Effector memory CD4-positive, alpha-beta T cell (primary cell): ENCODE measurements around the gene SCARB1.

Experiments used
- DNase-seq, 3 donors: peaks; one replicate each; pipeline ENCODE4 v3.0.0-alpha.2; 2020
- H3K27ac ChIP-seq: 2 replicates; pipeline ENCODE4 v1.7.0; 2013; ENCODE audit warnings: mild to moderate bottlenecking, low read length, moderate library complexity; ENCODE audit not compliant: insufficient read depth, poor library complexity, severe bottlenecking
- H3K27me3 ChIP-seq: replicated peaks from 2 replicates; pipeline ENCODE4 v1.7.0; 2013; ENCODE audit warnings: mild to moderate bottlenecking, low read length; ENCODE audit not compliant: insufficient read depth, control insufficient read depth, poor library complexity, severe bottlenecking
- H3K36me3 ChIP-seq: 2 replicates; pipeline ENCODE4 v1.7.0; 2013; ENCODE audit warnings: mild to moderate bottlenecking, low read length, moderate library complexity; ENCODE audit not compliant: control insufficient read depth, insufficient read depth
- H3K4me1 ChIP-seq: 2 replicates; pipeline ENCODE4 v1.7.0; 2013; ENCODE audit warnings: low read length, mild to moderate bottlenecking; ENCODE audit not compliant: control insufficient read depth, insufficient read depth, poor library complexity, severe bottlenecking
- H3K4me3 ChIP-seq: 2 replicates; pipeline ENCODE4 v1.7.0; 2013; ENCODE audit warnings: low read length, low read depth, mild to moderate bottlenecking; ENCODE audit not compliant: insufficient read depth, poor library complexity, severe bottlenecking
- H3K9me3 ChIP-seq: 2 replicates; pipeline ENCODE4 v1.7.0; 2013; ENCODE audit warnings: mild to moderate bottlenecking, low read length, moderate library complexity; ENCODE audit not compliant: control insufficient read depth

The SCARB1 gene

GRCh38 chr12:124853781-124854636, 9.7 kb downstream of the SCARB1 start:
- Histone ChIP-seq H3K4me1 (no peaks in the 10 kb centered on the region), H3K36me3 (no peaks in the 10 kb centered on the region), H3K27ac (no peak overlapping the region), H3K4me3 (no peak overlapping the region), H3K27me3 (no peaks in the 10 kb centered on the region), H3K9me3 (no peaks in the 10 kb centered on the region)
- DNase-seq: no peak

- H3K4me3 ChIP-seq: no peak overlapping the region
Observed at GRCh38 chr12:124852911-124853427, 10.7 kb downstream of the SCARB1 start.

DNA sequence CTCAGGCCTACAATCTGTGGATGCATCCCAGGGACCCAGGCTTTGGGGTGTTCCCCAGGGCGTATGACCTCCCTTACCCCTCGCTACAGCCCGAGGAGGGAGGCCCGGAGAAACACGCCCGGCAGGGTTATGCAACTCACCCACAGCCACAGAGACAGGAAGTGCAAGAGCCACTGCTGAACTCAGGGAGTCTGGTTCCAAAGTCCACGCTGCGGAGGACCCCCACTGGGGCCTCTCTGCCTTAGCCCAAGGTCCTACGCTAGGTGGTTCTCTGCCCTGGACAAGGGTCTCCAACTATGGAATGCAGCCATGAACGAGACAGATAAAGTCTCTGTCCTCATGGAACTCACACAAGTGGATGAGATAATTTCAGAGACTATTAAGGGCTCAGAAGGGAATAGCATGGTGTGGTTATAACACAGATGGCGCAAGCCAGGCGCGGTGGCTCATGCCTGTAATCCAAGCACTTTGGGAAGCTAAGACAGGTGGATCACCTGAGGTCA, 11.3 kb downstream of the SCARB1 start:
- Histone ChIP-seq H3K27ac (no peak overlapping the region), H3K27me3 (no peaks in the 10 kb centered on the region), H3K4me3 (no peak overlapping the region), H3K4me1 (no peaks in the 10 kb centered on the region), H3K9me3 (no peaks in the 10 kb centered on the region), H3K36me3 (no peaks in the 10 kb centered on the region)
- no peak for DNase-seq

More at GRCh38 chr12:124852911-124853427, 10.7 kb downstream of the SCARB1 start:
- no peaks in the 10 kb centered on the region for H3K9me3 ChIP-seq
- no peaks in the 10 kb centered on the region for H3K4me1 ChIP-seq
- no peak overlapping the region for H3K27ac ChIP-seq
- no peaks in the 10 kb centered on the region for H3K36me3 ChIP-seq
- no peak for DNase-seq
- H3K27me3 ChIP-seq: no peaks in the 10 kb centered on the region

GRCh38 chr12:124851342-124851741, 12.3 kb downstream of the SCARB1 start:
- Histone ChIP-seq H3K27ac (no peak overlapping the region), H3K4me1 (no peaks in the 10 kb centered on the region), H3K9me3 (no peaks in the 10 kb centered on the region), H3K4me3 (no peak overlapping the region), H3K36me3 (no peaks in the 10 kb centered on the region), H3K27me3 (no peaks in the 10 kb centered on the region)
- DNase-seq: no peak

- DNase-seq: no peak
- Histone ChIP-seq H3K27me3 (no peaks in the 10 kb centered on the region), H3K36me3 (no peaks in the 10 kb centered on the region), H3K4me1 (no peaks in the 10 kb centered on the region), H3K9me3 (no peaks in the 10 kb centered on the region), H3K4me3 (no peak overlapping the region), H3K27ac (no peak overlapping the region)
Observed at GRCh38 chr12:124849382-124849781, 14.3 kb downstream of the SCARB1 start.

DNA sequence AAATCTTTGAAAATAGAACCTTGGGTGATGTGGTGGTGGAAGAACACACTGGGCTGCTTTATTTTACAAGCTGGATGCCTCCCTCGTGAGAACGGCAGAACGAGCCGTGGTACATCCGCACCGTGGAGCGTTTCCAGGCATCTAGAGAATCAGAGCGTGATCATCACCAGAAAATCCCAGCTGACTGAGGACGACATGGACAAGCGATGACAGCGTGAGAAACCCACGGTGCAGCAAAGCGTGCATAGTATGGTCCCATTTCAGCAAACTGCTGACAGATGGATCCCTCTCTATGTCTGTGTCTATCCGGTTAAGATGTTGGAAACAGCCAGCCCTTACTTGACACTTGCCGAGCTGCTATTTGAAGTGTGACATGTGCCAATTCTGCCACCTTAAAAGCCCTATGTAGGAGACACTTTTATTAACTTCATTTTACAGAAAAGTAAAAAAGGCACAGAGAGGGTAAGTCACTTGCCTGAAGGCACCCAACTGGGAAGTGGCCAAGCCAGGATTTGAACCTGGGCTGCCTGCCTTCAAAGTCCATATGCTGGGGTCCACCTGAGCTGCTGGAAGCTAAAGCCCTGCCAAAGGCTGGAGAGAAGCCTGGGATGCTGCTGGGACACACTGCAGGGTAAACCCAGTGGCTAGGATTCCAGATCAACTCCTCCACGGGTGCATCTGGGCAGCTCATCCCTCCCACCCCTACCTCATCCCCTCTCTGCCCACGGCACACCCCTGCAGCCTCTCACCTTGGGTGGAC, 14.9 kb downstream of the SCARB1 start:
- Histone ChIP-seq H3K9me3 (no peaks in the 10 kb centered on the region), H3K27ac (no peak overlapping the region), H3K4me1 (no peaks in the 10 kb centered on the region), H3K4me3 (no peak overlapping the region), H3K36me3 (no peaks in the 10 kb centered on the region), H3K27me3 (no peaks in the 10 kb centered on the region)
- no peak for DNase-seq

- no peak for DNase-seq
- no peaks in the 10 kb centered on the region for H3K4me1 ChIP-seq
- no peaks in the 10 kb centered on the region for H3K9me3 ChIP-seq
- no peak overlapping the region for H3K4me3 ChIP-seq
- H3K36me3 ChIP-seq: no peaks in the 10 kb centered on the region
- H3K27me3 ChIP-seq: no peaks in the 10 kb centered on the region
- H3K27ac ChIP-seq: no peak overlapping the region
Observed at GRCh38 chr12:124847113-124848074, 16.3 kb downstream of the SCARB1 start.

DNA sequence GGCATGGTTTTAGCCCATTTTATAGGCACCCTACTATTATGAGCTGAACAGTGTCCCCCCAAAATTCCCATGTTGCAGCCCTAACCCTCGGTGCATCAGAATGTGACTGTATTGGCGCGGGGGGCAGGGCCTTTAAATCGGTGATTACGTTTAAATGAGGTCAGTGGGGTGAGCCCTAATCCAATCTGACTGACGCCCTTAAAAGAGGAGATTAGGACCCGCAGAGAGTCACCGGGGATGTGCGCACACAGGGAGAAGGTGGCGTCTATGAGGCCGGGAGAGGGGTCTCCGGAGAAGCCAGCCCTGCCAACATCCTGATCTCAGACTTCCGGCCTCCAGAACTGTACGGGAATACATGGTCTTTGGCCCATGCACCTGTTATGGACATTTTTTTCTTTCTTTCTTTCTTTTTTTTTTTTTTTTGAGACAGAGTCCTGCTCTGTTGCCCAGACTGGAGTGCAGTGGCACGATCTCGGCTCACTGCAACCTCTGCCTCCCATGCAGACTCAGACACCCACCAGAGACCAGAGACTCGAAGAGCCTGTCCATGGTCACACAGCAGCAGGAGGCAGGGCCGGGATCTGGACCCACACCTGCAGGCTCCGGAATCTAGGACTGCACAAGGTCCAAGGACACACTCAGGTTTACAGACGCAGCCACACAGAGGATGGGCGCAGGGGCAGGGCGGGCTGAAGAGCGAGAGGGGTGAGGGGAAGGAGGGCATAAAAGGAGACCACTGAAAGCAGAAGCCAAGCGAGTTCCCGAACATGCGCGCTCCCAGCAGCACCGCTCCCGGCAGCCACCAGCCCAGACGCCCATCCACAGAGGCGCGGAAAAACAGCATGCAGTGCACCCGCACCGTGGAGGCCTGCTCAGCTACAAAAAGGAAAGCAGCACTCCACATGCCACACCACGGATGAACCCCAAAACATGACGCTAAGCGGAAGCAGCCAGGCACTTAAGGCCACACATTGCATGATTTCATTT, 19.0 kb downstream of the SCARB1 start:
- H3K4me3 ChIP-seq: no peak overlapping the region
- H3K27me3 ChIP-seq: no peaks in the 10 kb centered on the region
- H3K4me1 ChIP-seq: no peaks in the 10 kb centered on the region
- no peak for DNase-seq
- no peaks in the 10 kb centered on the region for H3K36me3 ChIP-seq
- no peaks in the 10 kb centered on the region for H3K9me3 ChIP-seq
- no peak overlapping the region for H3K27ac ChIP-seq
